ENCODE results near the gene GLI1. TPM values are rescaled to one million over a fixed set of nuclear protein-coding genes. Genes with fewer than 3 reads are reported as not detected.

Gene GLI1
- total and polyA plus RNA-seq, 2 of the 13 experiments (the other 11 are each of a cell fraction or from before 2014, with no cell fraction given) = 0.09 to 0.20 TPM

DNA sequence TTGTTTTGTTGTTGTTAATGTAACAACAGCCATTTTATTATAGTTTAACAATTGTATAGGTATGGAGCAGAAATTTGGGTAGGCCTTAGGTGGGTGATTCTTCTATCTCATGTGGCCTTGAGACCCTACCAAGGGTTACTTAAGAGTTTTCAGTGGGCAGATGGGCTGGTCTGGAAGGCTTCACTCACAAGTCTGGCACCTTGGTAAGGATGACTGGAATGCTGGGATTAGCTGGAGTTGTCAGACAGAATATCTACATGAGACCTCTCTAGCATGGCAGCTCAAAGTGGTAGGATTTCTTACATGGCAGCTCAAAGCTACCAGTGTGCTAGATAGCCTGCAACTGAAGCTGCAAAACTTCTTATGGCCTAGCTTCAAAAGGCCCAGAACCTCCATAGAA, 26.1 kb downstream of the GLI1 start (continued):
- no peak for TF ChIP-seq ZKSCAN1 (IDR thresholded peaks at IDR 0.05; ENCODE audit: low read length)
- TF ChIP-seq, protein P1, sequence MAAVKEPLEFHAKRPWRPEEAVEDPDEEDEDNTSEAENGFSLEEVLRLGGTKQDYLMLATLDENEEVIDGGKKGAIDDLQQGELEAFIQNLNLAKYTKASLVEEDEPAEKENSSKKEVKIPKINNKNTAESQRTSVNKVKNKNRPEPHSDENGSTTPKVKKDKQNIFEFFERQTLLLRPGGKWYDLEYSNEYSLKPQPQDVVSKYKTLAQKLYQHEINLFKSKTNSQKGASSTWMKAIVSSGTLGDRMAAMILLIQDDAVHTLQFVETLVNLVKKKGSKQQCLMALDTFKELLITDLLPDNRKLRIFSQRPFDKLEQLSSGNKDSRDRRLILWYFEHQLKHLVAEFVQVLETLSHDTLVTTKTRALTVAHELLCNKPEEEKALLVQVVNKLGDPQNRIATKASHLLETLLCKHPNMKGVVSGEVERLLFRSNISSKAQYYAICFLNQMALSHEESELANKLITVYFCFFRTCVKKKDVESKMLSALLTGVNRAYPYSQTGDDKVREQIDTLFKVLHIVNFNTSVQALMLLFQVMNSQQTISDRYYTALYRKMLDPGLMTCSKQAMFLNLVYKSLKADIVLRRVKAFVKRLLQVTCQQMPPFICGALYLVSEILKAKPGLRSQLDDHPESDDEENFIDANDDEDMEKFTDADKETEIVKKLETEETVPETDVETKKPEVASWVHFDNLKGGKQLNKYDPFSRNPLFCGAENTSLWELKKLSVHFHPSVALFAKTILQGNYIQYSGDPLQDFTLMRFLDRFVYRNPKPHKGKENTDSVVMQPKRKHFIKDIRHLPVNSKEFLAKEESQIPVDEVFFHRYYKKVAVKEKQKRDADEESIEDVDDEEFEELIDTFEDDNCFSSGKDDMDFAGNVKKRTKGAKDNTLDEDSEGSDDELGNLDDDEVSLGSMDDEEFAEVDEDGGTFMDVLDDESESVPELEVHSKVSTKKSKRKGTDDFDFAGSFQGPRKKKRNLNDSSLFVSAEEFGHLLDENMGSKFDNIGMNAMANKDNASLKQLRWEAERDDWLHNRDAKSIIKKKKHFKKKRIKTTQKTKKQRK (IDR thresholded peaks at IDR 0.05; ENCODE audit: low read length) = no peak
- TF ChIP-seq, protein P2, sequence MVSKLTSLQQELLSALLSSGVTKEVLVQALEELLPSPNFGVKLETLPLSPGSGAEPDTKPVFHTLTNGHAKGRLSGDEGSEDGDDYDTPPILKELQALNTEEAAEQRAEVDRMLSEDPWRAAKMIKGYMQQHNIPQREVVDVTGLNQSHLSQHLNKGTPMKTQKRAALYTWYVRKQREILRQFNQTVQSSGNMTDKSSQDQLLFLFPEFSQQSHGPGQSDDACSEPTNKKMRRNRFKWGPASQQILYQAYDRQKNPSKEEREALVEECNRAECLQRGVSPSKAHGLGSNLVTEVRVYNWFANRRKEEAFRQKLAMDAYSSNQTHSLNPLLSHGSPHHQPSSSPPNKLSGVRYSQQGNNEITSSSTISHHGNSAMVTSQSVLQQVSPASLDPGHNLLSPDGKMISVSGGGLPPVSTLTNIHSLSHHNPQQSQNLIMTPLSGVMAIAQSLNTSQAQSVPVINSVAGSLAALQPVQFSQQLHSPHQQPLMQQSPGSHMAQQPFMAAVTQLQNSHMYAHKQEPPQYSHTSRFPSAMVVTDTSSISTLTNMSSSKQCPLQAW (CRISPR knock-in tag; IDR thresholded peaks at IDR 0.05) = no peak
- no peak for TF ChIP-seq PLRG1 (conservative IDR thresholded peaks at IDR 0.05)
- TF ChIP-seq, protein P3, sequence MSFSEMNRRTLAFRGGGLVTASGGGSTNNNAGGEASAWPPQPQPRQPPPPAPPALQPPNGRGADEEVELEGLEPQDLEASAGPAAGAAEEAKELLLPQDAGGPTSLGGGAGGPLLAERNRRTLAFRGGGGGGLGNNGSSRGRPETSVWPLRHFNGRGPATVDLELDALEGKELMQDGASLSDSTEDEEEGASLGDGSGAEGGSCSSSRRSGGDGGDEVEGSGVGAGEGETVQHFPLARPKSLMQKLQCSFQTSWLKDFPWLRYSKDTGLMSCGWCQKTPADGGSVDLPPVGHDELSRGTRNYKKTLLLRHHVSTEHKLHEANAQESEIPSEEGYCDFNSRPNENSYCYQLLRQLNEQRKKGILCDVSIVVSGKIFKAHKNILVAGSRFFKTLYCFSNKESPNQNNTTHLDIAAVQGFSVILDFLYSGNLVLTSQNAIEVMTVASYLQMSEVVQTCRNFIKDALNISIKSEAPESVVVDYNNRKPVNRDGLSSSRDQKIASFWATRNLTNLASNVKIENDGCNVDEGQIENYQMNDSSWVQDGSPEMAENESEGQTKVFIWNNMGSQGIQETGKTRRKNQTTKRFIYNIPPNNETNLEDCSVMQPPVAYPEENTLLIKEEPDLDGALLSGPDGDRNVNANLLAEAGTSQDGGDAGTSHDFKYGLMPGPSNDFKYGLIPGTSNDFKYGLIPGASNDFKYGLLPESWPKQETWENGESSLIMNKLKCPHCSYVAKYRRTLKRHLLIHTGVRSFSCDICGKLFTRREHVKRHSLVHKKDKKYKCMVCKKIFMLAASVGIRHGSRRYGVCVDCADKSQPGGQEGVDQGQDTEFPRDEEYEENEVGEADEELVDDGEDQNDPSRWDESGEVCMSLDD (CRISPR knock-in tag; IDR thresholded peaks at IDR 0.05; ENCODE audit: borderline replicate concordance) = no peak
- TF ChIP-seq SMAD1 (CRISPR knock-in tag; IDR thresholded peaks at IDR 0.05; ENCODE audit: borderline replicate concordance, low read depth) = no peak
- no peak for TF ChIP-seq CHD4 (IDR thresholded peaks at IDR 0.05; ENCODE audit: borderline replicate concordance, low read length)
- TF ChIP-seq ARID2 (CRISPR knock-in tag; IDR thresholded peaks at IDR 0.05; ENCODE audit: borderline replicate concordance) = no peak
- TF ChIP-seq ZZZ3 (CRISPR knock-in tag; IDR thresholded peaks at IDR 0.05; ENCODE audit: borderline replicate concordance) = no peak

Measured in HepG2 (cell line).